BE2C (cell line): ENCODE data around the gene SMOC1.

Source experiments
- DNase-seq: peaks from one replicate; pipeline ENCODE4 v3.0.0-alpha.2; 2020
- H3K27me3 ChIP-seq: fragments of 250-450 bp; sonication (Bioruptor Pico); 2 replicates; pipeline ENCODE4 v1.5.1; 2020; ENCODE audit warnings: mild to moderate bottlenecking
- H3K36me3 ChIP-seq: fragments of 250-450 bp; sonication (Bioruptor Pico); 2 replicates; pipeline ENCODE4 v1.5.1; 2020; ENCODE audit warnings: mild to moderate bottlenecking
- H3K4me1 ChIP-seq: fragments of 250-450 bp; sonication (Bioruptor Pico); 2 replicates; pipeline ENCODE4 v1.5.1; 2020
- H3K4me3 ChIP-seq: 2 replicates; pipeline ENCODE4 v1.5.1; 2011; ENCODE audit warnings: low read depth, low read length
- H3K9me3 ChIP-seq: fragments of 250-450 bp; sonication (Bioruptor Pico); 2 replicates; pipeline ENCODE4 v1.5.1; 2020
- CTCF ChIP-seq: IDR thresholded peaks from 2 replicates; pipeline ENCODE4 v1.5.1; 2012; ENCODE audit warnings: mild to moderate bottlenecking, low read depth, low read length

Gene SMOC1

GRCh38 chr14:70029296-70030132 is 150.3 kb downstream of the SMOC1 start:
- no peak overlapping the region for H3K4me3 ChIP-seq
- H3K36me3 ChIP-seq = no peaks in the 10 kb centered on the region

DNA sequence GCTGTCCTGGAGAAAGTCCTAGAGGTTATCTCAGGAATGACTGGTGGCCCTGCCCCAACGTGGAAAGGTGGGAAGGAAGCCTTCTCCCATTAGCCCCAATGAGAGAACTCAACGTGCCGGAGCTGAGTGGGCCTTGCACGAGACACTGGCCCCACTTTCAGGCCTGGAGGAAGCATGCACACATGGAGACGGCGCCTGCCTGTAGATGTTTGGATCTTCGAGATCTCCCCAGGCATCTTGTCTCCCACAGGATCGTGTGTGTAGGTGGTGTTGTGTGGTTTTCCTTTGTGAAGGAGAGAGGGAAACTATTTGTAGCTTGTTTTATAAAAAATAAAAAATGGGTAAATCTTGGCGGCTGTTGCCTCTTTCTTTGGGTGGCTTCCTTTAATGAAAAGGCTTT is 152.8 kb downstream of the SMOC1 start:
- Histone ChIP-seq H3K4me3 (no peak overlapping the region), H3K4me1 (no peaks in the 10 kb centered on the region), H3K36me3 (no peaks in the 10 kb centered on the region), H3K27me3 (peaks cover 13% of the 10 kb centered on the region), H3K9me3 (no peaks in the 10 kb centered on the region)
- TF ChIP-seq CTCF = no peak
- no peak for DNase-seq

More at GRCh38 chr14:70029296-70030132, 150.3 kb downstream of the SMOC1 start:
- DNase-seq = no peak
- Histone ChIP-seq H3K4me1 (no peaks in the 10 kb centered on the region), H3K9me3 (no peaks in the 10 kb centered on the region), H3K27me3 (peaks cover 13% of the 10 kb centered on the region)
- TF ChIP-seq CTCF = no peak

GRCh38 chr14:70032447-70032846 is 153.2 kb downstream of the SMOC1 start:
- TF ChIP-seq CTCF = no peak
- H3K36me3 ChIP-seq = no peaks in the 10 kb centered on the region
- no peak overlapping the region for H3K4me3 ChIP-seq
- H3K9me3 ChIP-seq = no peaks in the 10 kb centered on the region
- peaks cover 11% of the 10 kb centered on the region for H3K27me3 ChIP-seq
- H3K4me1 ChIP-seq = no peaks in the 10 kb centered on the region
- DNase-seq = no peak

DNA sequence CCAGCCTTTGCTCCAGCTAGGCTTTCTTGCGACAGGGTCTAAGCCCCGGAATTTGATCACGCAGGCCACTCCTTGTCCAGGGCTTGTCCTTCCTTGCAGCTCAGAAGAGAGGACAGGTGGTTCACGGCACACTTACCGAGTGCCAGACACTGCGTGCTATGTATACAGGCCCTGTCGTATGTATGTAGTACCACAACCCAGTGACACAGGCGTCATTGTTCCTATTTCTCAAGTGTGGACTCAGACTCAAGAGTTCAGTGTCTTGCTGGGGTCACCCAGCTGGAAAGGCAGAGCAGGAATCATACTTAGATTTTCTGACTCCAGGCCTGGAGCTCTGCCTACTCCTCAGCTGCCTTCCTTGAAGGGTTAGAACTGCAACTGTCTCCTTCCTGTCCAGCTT is 153.9 kb downstream of the SMOC1 start:
- Histone ChIP-seq H3K4me3 (no peak overlapping the region), H3K9me3 (no peaks in the 10 kb centered on the region), H3K36me3 (no peaks in the 10 kb centered on the region), H3K27me3 (peaks cover 4% of the 10 kb centered on the region), H3K4me1 (no peaks in the 10 kb centered on the region)
- no peak for DNase-seq
- TF ChIP-seq CTCF = no peak

DNA sequence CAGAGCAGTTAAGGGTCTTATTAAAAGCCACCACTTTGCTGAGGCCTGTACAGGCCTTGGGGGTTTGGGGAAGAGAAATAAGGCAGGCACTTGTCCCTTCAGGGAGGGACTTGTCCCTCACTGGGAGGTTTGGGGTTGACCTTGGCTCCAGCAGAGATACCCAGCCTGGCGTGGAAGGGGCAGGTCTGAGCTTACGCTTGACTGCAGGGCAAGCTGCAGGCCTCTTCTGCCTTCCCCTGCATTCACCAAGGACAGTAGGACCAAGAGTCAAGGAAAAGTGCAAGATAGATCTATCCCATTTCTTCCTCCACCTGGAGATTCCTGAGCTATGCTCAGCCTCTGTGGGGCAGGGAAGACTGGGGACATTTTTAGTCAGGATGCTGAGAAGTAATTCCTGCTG is 154.3 kb downstream of the SMOC1 start:
- no peak overlapping the region for H3K4me3 ChIP-seq
- H3K4me1 ChIP-seq = no peaks in the 10 kb centered on the region
- DNase-seq = no peak
- H3K36me3 ChIP-seq = no peaks in the 10 kb centered on the region
- TF ChIP-seq CTCF = no peak
- no peaks in the 10 kb centered on the region for H3K9me3 ChIP-seq
- H3K27me3 ChIP-seq = peaks cover 4% of the 10 kb centered on the region; the same call in 1 of the 2 replicates

DNA sequence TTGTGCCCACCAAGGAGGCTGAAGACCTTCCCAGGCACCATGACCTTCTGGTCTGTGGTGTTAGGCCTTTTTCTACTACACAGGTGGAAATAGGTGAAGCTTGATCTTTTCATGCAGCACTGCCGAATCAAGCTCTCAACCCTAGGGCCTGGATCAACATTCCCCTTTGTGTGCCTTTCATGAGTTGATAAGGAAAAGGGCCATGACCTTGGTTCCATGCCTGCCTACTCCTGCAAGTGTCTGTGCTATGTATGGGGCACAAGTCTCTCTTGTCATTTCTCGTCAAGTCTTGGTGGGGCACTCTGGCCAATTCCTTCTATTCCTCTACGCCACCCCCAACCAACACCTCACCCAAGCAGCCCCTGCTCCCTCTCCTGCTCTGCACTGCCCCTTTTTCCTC is 155.0 kb downstream of the SMOC1 start:
- TF ChIP-seq CTCF = no peak
- no peaks in the 10 kb centered on the region for H3K9me3 ChIP-seq
- no peak overlapping the region for H3K4me3 ChIP-seq
- H3K4me1 ChIP-seq = no peaks in the 10 kb centered on the region
- H3K27me3 ChIP-seq = peaks cover 4% of the 10 kb centered on the region; the same call in 1 of the 2 replicates
- no peak for DNase-seq
- no peaks in the 10 kb centered on the region for H3K36me3 ChIP-seq
